HG02840 (cell line): ENCODE results near the gene LIMCH1.

Experiments used
- ATAC-seq: cut with Tn5 transposase; IDR thresholded peaks from one replicate; pipeline ENCODE4 v1.9.1; 2021; ENCODE audit warnings: mild to moderate bottlenecking, moderate library complexity, moderate number of reproducible peaks; ENCODE audit not compliant: unreplicated experiment, low FRiP score

LIMCH1 gene

GRCh38 chr4:41530741-41531140 lies 7.2 kb upstream of the LIMCH1 start:
- no peak for ATAC-seq

GRCh38 chr4:41532336-41532735 lies 5.6 kb upstream of the LIMCH1 start:
- ATAC-seq = no peak

GRCh38 chr4:41532882-41533281 lies 5.1 kb upstream of the LIMCH1 start:
- no peak for ATAC-seq

GRCh38 chr4:41533680-41534079 lies 4.3 kb upstream of the LIMCH1 start:
- ATAC-seq = no peak

- ATAC-seq = no peak
These were observed 3.6 kb upstream of the LIMCH1 start for GRCh38 chr4:41534404-41534803.

DNA sequence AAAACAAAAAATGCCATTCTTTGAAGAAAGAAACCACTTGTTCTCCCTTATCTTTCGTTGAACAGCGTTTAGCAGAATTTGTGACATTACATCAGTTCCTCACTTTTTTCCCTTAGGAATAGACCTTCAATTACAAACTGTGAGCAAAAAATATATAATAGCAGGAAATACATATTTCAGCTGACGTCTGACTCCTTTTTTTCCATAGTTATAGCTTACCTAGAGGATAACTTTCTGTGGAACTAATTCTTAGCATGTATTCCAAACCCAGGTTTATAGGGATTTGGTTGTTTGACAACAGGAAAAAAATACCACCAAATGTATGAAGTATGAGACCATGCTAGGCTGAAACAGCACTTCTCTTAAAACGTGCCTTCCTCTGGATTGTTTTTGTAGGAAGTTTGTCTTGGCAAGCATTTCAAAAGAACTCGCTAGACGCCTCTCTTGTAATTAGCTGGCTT lies 2.0 kb upstream of the LIMCH1 start:
- no peak for ATAC-seq

DNA sequence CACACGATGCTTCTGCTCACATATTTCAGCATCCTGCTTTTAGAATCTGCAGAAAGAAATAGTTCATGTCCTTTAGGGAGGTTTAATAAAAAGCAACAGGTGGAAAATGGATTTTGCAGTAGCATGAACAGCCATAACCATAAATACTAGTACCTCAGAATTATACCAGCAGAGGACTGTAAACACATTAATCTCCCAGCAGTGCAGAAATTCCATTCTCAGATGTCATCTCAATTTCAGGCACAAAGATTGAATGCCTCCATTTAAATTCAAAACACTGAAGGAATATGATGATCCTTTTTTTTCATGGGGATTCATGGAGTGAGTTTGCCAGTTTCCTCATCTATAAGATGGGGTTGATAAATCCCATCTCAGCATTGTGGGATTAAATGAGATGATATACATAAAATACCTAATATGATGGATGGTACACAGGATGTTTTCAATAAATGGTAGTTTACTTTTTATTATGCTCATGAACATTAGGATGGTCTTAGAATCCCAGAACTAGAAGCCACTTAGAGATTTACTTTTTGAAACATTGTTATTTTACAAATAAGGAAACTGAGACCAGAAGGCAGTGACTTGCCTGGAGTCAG lies 566 bp upstream of the LIMCH1 start:
- no peak for ATAC-seq

DNA sequence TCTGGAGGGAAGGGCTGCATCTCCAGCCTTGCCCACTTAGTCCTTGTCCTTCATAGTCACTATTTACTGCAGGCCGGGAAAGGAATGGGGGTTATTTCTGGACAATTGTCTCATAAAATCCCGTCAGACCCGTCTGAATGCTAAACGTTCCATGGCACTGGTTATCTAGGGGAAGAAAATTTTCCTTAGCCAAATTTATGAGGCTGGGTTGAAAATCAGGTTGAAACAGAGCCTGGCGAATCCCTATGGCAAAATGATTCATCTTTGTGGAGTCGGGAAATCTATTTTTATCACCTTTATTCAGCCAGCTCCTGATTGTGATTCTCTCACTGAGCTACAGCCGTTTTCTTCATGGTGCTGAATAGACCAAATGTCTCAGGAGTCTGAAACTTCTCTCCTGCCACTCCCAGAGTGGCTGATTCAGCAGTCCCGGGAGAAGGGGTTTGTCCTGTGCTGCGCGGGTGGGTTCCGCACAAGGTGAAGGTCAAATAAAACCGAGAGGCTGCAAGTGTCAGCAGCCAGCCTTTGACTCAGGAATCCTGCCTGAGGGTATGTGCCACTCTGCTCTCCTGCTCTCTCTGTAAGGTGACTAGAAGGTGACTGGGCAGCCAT lies 1.0 kb downstream of the LIMCH1 start:
- ATAC-seq = no peak

DNA sequence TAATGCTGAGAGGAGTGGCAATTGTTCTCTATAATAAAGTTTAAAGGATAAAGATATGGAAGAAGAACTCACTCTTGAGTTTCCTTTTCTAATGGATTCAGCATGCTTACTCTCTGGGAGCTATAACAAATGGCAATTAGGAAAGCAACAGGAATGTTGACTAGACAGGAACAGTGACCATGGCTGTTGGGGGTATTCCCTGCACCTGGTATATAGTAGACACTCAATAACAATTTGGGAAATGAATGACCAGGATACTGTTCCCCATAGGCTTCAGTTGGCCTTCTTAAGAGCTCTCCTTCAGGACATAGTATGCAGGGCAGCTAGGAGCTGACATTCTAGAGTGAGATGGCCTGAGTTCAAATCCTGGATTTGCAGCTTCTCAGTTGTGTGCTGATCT lies 1.8 kb downstream of the LIMCH1 start:
- ATAC-seq = no peak

GRCh38 chr4:41540687-41541086 lies 2.7 kb downstream of the LIMCH1 start:
- no peak for ATAC-seq

DNA sequence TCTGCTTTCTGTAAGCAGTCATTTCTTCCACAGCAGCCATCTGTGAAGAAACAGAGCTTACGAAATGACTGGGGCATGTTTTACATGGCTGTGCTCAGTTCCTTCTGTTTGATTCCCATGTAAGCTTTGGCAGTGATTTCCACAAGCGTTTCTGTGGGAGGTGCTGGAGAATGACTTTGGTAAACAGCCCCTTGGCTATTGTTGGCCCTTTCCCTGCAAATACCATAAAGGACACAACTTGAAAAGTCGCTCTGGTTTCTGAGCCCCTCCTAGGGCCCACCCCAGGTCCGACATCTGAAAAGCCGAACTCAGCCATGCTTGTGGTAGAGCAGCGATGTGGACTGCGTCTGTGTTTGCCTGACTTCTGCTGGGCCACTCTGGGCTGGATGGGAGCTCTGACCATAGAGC lies 3.7 kb downstream of the LIMCH1 start:
- ATAC-seq = no peak

GRCh38 chr4:41542526-41543275 lies 4.7 kb downstream of the LIMCH1 start:
- ATAC-seq = no peak

- no peak for ATAC-seq
These were observed 7.3 kb downstream of the LIMCH1 start for GRCh38 chr4:41545238-41545637.

GRCh38 chr4:41546638-41547037 lies 8.7 kb downstream of the LIMCH1 start:
- no peak for ATAC-seq

GRCh38 chr4:41548305-41548880 lies 10.4 kb downstream of the LIMCH1 start:
- ATAC-seq = no peak

- ATAC-seq = no peak
These were observed 11.5 kb downstream of the LIMCH1 start for GRCh38 chr4:41549478-41549877.

DNA sequence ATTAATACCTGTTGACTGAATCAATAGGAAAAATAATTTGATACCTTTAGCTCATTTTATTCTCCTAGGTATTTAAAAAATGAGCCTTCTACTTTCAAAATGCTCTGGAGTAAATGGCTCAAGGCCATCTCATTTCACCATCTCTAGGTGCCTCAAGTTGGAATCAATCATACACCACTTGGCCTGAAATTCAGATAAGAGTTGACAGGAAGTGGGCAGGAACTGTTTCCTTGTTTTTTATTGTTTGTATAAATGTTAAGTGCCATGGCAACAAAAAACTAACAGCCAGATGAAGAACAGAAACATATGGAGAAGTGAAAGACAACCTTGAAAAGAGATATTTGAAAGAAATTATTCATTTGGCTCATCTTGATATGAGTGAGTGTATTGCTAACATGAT lies 12.4 kb downstream of the LIMCH1 start:
- ATAC-seq = no peak

- ATAC-seq = no peak
These were observed 13.6 kb downstream of the LIMCH1 start for GRCh38 chr4:41551536-41551935.

GRCh38 chr4:41554905-41555304 lies 16.9 kb downstream of the LIMCH1 start:
- ATAC-seq = no peak

DNA sequence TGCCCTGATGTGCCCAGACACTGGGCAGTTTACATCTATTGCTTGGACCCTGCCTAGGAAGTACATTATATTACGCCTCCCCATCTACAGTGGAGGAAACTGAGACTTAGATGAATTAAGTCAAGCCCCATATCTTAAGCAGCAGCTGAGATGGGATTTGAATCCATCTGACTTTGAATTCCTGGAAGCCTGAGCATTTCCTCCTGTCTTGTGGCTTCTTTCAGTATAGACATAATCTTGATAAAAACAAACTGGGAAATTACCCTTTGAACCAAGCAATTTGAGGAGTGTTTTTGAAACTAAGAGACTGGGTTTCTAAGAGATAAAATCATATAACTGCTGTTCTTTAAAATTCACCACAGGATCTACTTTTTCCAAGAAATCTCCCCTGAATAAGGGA lies 18.6 kb downstream of the LIMCH1 start:
- no peak for ATAC-seq

DNA sequence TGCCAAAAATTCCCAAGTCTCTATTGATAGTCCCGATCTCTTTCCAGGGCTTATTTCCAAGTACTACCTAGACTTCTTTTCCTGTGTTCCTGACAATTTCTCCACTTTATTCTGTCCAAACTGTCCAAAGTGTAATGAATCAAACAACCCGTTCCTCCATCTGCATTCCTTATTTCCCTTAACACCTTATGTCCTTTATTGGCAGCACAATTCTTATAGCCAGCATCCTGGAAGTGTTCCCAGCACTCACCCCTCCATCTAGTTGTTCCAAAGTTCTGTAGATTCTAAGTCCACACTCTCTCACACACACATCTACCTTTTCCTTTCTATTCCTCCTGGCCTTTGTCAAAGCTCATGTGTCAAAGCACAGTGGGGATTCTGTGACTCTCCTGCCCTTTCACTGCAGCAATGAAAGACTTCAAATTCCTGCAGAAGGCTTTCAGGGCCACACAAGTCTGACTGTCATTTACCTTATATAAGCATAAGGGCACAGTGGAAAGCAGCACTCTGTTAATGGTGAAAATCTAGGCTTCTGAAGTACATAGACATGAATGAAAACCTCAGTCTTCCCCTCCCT lies 22.1 kb downstream of the LIMCH1 start:
- ATAC-seq = no peak
